ENCODE results near the gene IVL.

Gene IVL

GRCh38 chr1:152884085-152884484 lies 24.3 kb upstream of the IVL start:
- H2AFZ ChIP-seq (ENCODE audit: low read length), result no peak overlapping the region
- H4K20me1 ChIP-seq (ENCODE audit: insufficient read depth, low read length, poor library complexity, severe bottlenecking), result no peaks in the 10 kb centered on the region
- no peaks in the 10 kb centered on the region for H3K27me3 ChIP-seq (ENCODE audit: insufficient read depth, low read length, poor library complexity, severe bottlenecking)
- no peaks in the 10 kb centered on the region for H3K79me2 ChIP-seq (ENCODE audit: insufficient read depth, low read length)
- no peaks in the 10 kb centered on the region for H3K9me3 ChIP-seq (ENCODE audit: insufficient read depth, low read depth, low read length)
- no peaks in the 10 kb centered on the region for H3K9me2 ChIP-seq (replicated peaks; ENCODE audit: low read depth, low read length)
- H3K4me2 ChIP-seq (ENCODE audit: low read depth, low read length, poor library complexity, severe bottlenecking), result no peak overlapping the region
- no peak overlapping the region for H3K9ac ChIP-seq (ENCODE audit: low read depth, low read length, poor library complexity, severe bottlenecking)
- no peak for TF ChIP-seq CTCF (conservative IDR thresholded peaks at IDR 0.05; ENCODE audit: low read length)
- TF ChIP-seq EZH2phosphoT487 (IDR thresholded peaks at IDR 0.05; ENCODE audit: borderline replicate concordance), result no peak
- H3K4me3 ChIP-seq (ENCODE audit: low read length, poor library complexity, severe bottlenecking), result no peak overlapping the region
- no peaks in the 10 kb centered on the region for H3F3A ChIP-seq (ENCODE audit: low read depth)
- H3K4me1 ChIP-seq (ENCODE audit: insufficient read depth, low read length, poor library complexity, severe bottlenecking), result no peaks in the 10 kb centered on the region
- H3K36me3 ChIP-seq (ENCODE audit: insufficient read depth, low read length), result no peaks in the 10 kb centered on the region

GRCh38 chr1:152884506-152884905 lies 23.8 kb upstream of the IVL start:
- no peaks in the 10 kb centered on the region for H3K36me3 ChIP-seq (ENCODE audit: insufficient read depth, low read length)
- H2AFZ ChIP-seq (ENCODE audit: low read length), result no peak overlapping the region
- H4K20me1 ChIP-seq (ENCODE audit: insufficient read depth, low read length, poor library complexity, severe bottlenecking), result no peaks in the 10 kb centered on the region
- H3K4me3 ChIP-seq (ENCODE audit: low read length, poor library complexity, severe bottlenecking), result no peak overlapping the region
- no peaks in the 10 kb centered on the region for H3K9me3 ChIP-seq (ENCODE audit: insufficient read depth, low read depth, low read length)
- no peaks in the 10 kb centered on the region for H3F3A ChIP-seq (ENCODE audit: low read depth)
- no peak overlapping the region for H3K4me2 ChIP-seq (ENCODE audit: low read depth, low read length, poor library complexity, severe bottlenecking)
- H3K27me3 ChIP-seq (ENCODE audit: insufficient read depth, low read length, poor library complexity, severe bottlenecking), result no peaks in the 10 kb centered on the region
- no peaks in the 10 kb centered on the region for H3K9me2 ChIP-seq (replicated peaks; ENCODE audit: low read depth, low read length)
- H3K9ac ChIP-seq (ENCODE audit: low read depth, low read length, poor library complexity, severe bottlenecking), result no peak overlapping the region
- H3K4me1 ChIP-seq (ENCODE audit: insufficient read depth, low read length, poor library complexity, severe bottlenecking), result no peaks in the 10 kb centered on the region
- TF ChIP-seq CTCF (conservative IDR thresholded peaks at IDR 0.05; ENCODE audit: low read length) (no peak), EZH2phosphoT487 (IDR thresholded peaks at IDR 0.05; ENCODE audit: borderline replicate concordance) (no peak)
- no peaks in the 10 kb centered on the region for H3K79me2 ChIP-seq (ENCODE audit: insufficient read depth, low read length)

GRCh38 chr1:152884966-152885624 lies 23.3 kb upstream of the IVL start:
- H3K36me3 ChIP-seq (ENCODE audit: insufficient read depth, low read length), result no peaks in the 10 kb centered on the region
- H3F3A ChIP-seq (ENCODE audit: low read depth), result no peaks in the 10 kb centered on the region
- no peaks in the 10 kb centered on the region for H3K27me3 ChIP-seq (ENCODE audit: insufficient read depth, low read length, poor library complexity, severe bottlenecking)
- H3K4me3 ChIP-seq (ENCODE audit: low read length, poor library complexity, severe bottlenecking), result no peak overlapping the region
- TF ChIP-seq CTCF (conservative IDR thresholded peaks at IDR 0.05; ENCODE audit: low read length), result no peak
- no peak for TF ChIP-seq EZH2phosphoT487 (IDR thresholded peaks at IDR 0.05; ENCODE audit: borderline replicate concordance)
- no peaks in the 10 kb centered on the region for H3K9me3 ChIP-seq (ENCODE audit: insufficient read depth, low read depth, low read length)
- no peak overlapping the region for H3K9ac ChIP-seq (ENCODE audit: low read depth, low read length, poor library complexity, severe bottlenecking)
- no peaks in the 10 kb centered on the region for H3K4me1 ChIP-seq (ENCODE audit: insufficient read depth, low read length, poor library complexity, severe bottlenecking)
- no peaks in the 10 kb centered on the region for H3K79me2 ChIP-seq (ENCODE audit: insufficient read depth, low read length)
- no peak overlapping the region for H2AFZ ChIP-seq (ENCODE audit: low read length)
- H3K9me2 ChIP-seq (replicated peaks; ENCODE audit: low read depth, low read length), result no peaks in the 10 kb centered on the region
- no peak overlapping the region for H3K4me2 ChIP-seq (ENCODE audit: low read depth, low read length, poor library complexity, severe bottlenecking)
- no peaks in the 10 kb centered on the region for H4K20me1 ChIP-seq (ENCODE audit: insufficient read depth, low read length, poor library complexity, severe bottlenecking)
